KMS-11 (cell line): ENCODE measurements around the gene RAB40B.

ENCODE experiments used
- H2AFZ ChIP-seq: fragments of 200-600 bp; sonication (generic); 2 replicates; pipeline ENCODE4 v1.6.1; 2016; ENCODE audit warnings: antibody characterized with exemption, mixed run types, low read depth
- H3K27ac ChIP-seq: fragments of 200-600 bp; sonication (generic); 2 replicates; pipeline ENCODE4 v1.6.1; 2016; ENCODE audit warnings: mild to moderate bottlenecking, mixed run types
- H3K27me3 ChIP-seq: fragments of 200-600 bp; sonication (generic); 2 replicates; pipeline ENCODE4 v1.6.1; 2017; ENCODE audit warnings: mild to moderate bottlenecking, low read depth, mixed run types, moderate library complexity; ENCODE audit not compliant: insufficient read depth
- H3K36me3 ChIP-seq: fragments of 200-600 bp; sonication (generic); 2 replicates; pipeline ENCODE4 v1.6.1; 2017; ENCODE audit warnings: mild to moderate bottlenecking, mixed run types; ENCODE audit not compliant: insufficient read depth
- H3K4me1 ChIP-seq: fragments of 200-600 bp; sonication (generic); 2 replicates; pipeline ENCODE4 v1.6.1; 2016; ENCODE audit warnings: mild to moderate bottlenecking, low read depth, mixed run types; ENCODE audit not compliant: poor library complexity, severe bottlenecking
- H3K4me2 ChIP-seq: fragments of 200-600 bp; sonication (generic); 2 replicates; pipeline ENCODE4 v1.7.0; 2016; ENCODE audit warnings: mild to moderate bottlenecking, mixed run types
- H3K4me3 ChIP-seq: fragments of 200-600 bp; sonication (generic); IDR thresholded peaks from 2 replicates; pipeline ENCODE4 v1.6.1; 2017; ENCODE audit warnings: low read depth, low read length, mixed read lengths; ENCODE audit not compliant: insufficient read depth
- H3K79me2 ChIP-seq: fragments of 200-600 bp; sonication (generic); 2 replicates; pipeline ENCODE4 v1.6.1; 2016; ENCODE audit warnings: low read depth, mixed run types; ENCODE audit not compliant: insufficient read depth
- H3K9ac ChIP-seq: fragments of 200-600 bp; sonication (generic); 2 replicates; pipeline ENCODE4 v1.6.1; 2016; ENCODE audit warnings: mild to moderate bottlenecking, mixed run types
- H4K20me1 ChIP-seq: fragments of 200-600 bp; sonication (generic); 2 replicates; pipeline ENCODE4 v1.6.1; 2016; ENCODE audit warnings: mild to moderate bottlenecking, mixed run types; ENCODE audit not compliant: insufficient read depth
- TF ChIP-seq, protein P1 (sequence below): fragments of 200-600 bp; sonication (generic); conservative IDR thresholded peaks from 2 replicates; pipeline ENCODE4 v1.6.1; 2017; ENCODE audit warnings: low read depth, mild to moderate bottlenecking, antibody characterized with exemption, low read length, moderate library complexity, mixed read lengths

The RAB40B gene

GRCh38 chr17:82632451-82632850, 66.0 kb downstream of the RAB40B start:
- H3K79me2 ChIP-seq = peaks cover 34% of the 10 kb centered on the region; the same call in 1 of the 2 replicates
- peaks cover 6% of the 10 kb centered on the region; the same call in 1 of the 2 replicates for H3K36me3 ChIP-seq
- no peaks in the 10 kb centered on the region for H3K4me1 ChIP-seq
- no peaks in the 10 kb centered on the region; the same call in 1 of the 2 replicates for H4K20me1 ChIP-seq
- H3K9ac ChIP-seq = no peak overlapping the region
- no peak overlapping the region for H3K4me3 ChIP-seq
- TF ChIP-seq, protein P1, sequence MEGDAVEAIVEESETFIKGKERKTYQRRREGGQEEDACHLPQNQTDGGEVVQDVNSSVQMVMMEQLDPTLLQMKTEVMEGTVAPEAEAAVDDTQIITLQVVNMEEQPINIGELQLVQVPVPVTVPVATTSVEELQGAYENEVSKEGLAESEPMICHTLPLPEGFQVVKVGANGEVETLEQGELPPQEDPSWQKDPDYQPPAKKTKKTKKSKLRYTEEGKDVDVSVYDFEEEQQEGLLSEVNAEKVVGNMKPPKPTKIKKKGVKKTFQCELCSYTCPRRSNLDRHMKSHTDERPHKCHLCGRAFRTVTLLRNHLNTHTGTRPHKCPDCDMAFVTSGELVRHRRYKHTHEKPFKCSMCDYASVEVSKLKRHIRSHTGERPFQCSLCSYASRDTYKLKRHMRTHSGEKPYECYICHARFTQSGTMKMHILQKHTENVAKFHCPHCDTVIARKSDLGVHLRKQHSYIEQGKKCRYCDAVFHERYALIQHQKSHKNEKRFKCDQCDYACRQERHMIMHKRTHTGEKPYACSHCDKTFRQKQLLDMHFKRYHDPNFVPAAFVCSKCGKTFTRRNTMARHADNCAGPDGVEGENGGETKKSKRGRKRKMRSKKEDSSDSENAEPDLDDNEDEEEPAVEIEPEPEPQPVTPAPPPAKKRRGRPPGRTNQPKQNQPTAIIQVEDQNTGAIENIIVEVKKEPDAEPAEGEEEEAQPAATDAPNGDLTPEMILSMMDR = no peak
- no peak overlapping the region for H3K27ac ChIP-seq
- H3K4me2 ChIP-seq = no peak overlapping the region
- no peak overlapping the region for H2AFZ ChIP-seq
- no peaks in the 10 kb centered on the region for H3K27me3 ChIP-seq

DNA sequence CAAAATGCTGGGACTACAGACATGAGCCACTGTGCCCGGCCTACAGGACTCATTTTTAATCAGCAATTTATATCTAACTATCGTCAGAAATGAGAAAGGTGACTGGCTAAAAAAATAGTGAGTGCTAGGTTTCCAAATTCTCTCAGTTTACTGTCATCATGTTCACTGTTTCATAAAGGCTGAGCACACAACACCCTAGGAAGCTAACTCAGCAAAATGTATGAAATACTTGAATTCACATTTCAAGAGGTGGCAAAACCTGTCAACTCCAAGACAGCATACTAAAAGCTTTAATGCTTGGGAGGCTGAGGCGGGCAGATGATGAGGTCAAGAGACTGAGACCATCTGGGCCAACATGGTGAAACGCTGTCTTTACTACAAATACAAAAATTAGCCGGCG, 67.0 kb downstream of the RAB40B start:
- no peaks in the 10 kb centered on the region for H3K27me3 ChIP-seq
- no peaks in the 10 kb centered on the region for H3K4me1 ChIP-seq
- no peak overlapping the region for H3K4me3 ChIP-seq
- TF ChIP-seq, protein P1 = no peak
- peaks cover 6% of the 10 kb centered on the region; the same call in 1 of the 2 replicates for H3K36me3 ChIP-seq
- H3K27ac ChIP-seq = no peak overlapping the region
- no peak overlapping the region for H2AFZ ChIP-seq
- H3K4me2 ChIP-seq = no peak overlapping the region
- peaks cover 25% of the 10 kb centered on the region; the same call in 1 of the 2 replicates for H3K79me2 ChIP-seq
- no peaks in the 10 kb centered on the region; the same call in 1 of the 2 replicates for H4K20me1 ChIP-seq
- no peak overlapping the region for H3K9ac ChIP-seq

DNA sequence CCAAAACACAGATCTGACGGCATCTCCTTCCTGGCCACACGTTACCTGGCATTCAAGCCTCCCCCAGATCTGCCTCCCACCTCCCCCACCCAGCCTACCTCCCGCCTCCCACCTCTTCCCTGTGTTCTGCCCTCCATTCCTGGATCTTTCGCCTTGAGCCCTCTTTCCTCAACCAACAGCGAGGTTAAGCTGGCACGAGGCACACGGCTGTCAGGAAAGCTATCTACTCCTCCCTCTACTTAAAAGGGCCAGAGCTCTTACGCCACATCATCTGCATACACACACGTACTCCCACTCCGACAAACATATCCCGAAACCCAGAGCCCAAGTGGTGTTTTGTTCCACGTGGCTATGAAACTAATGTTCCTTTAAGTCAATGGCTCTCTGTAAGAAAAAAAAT, 68.3 kb downstream of the RAB40B start:
- Histone ChIP-seq H3K4me3 (no peak overlapping the region), H3K9ac (no peak overlapping the region), H3K36me3 (peaks cover 4% of the 10 kb centered on the region; the same call in 1 of the 2 replicates), H3K27me3 (no peaks in the 10 kb centered on the region), H3K4me1 (no peaks in the 10 kb centered on the region), H3K27ac (no peak overlapping the region), H2AFZ (no peak overlapping the region), H3K4me2 (no peak overlapping the region), H3K79me2 (peaks cover 25% of the 10 kb centered on the region; the same call in 1 of the 2 replicates), H4K20me1 (no peaks in the 10 kb centered on the region; the same call in 1 of the 2 replicates)
- TF ChIP-seq, protein P1 = no peak

- no peaks in the 10 kb centered on the region; the same call in 1 of the 2 replicates for H4K20me1 ChIP-seq
- no peak overlapping the region for H2AFZ ChIP-seq
- peaks cover 25% of the 10 kb centered on the region; the same call in 1 of the 2 replicates for H3K79me2 ChIP-seq
- no peak overlapping the region for H3K9ac ChIP-seq
- no peaks in the 10 kb centered on the region for H3K4me1 ChIP-seq
- no peak overlapping the region for H3K27ac ChIP-seq
- H3K36me3 ChIP-seq = peaks cover 5% of the 10 kb centered on the region; the same call in 1 of the 2 replicates
- TF ChIP-seq, protein P1 = no peak
- H3K4me2 ChIP-seq = no peak overlapping the region
- H3K27me3 ChIP-seq = no peaks in the 10 kb centered on the region
- no peak overlapping the region for H3K4me3 ChIP-seq
These were observed 68.8 kb downstream of the RAB40B start for GRCh38 chr17:82629748-82630147.
